Parietal lobe (tissue), 2 donors: ENCODE data around the gene NUP205. TPM values are rescaled to one million over a fixed set of nuclear protein-coding genes. Genes with fewer than 3 reads are reported as not detected.

Experiments used
- small RNA-seq: library from RNA; depleted of rRNA; stranded (forward); fragments of <200 nt; gene quantifications from one replicate; pipeline ENCODE3, GENCODE V24; 2014; ENCODE audit warnings: low replicate concordance
- total RNA-seq: library from RNA; depleted of rRNA; stranded (reverse); fragments of >200 nt; gene quantifications from one replicate; pipeline ENCODE4 v1.2.3, GENCODE V29; 2014

The NUP205 gene
- total RNA-seq = 68.2 TPM

GRCh38 chr7:135557455-135558336, at the start of gene NUP205:
TSS of gene NUP205 (plus strand) at chr7:135557917. CDS start at chr7:135557945, 28 bp downstream.

GRCh38 chr7:135509839-135510591, 47.7 kb upstream of the NUP205 start, which contains the start of gene CNOT4:
TSS of gene CNOT4 (minus strand) at chr7:135510102. CDS start at chr7:135438331, 71,771 bp downstream.

GRCh38 chr7:135662373-135663114, 104.8 kb downstream of the NUP205 start, which contains the start of gene STMP1:
TSS of gene STMP1 (plus strand) at chr7:135662514.

Small RNA genes within 50 kb of the gene (small RNA-seq; reads per million reads assigned to genes)
- not detected for gene RNU6-1154P

Other genes starting within 250 kb of the NUP205 start
- 39.8 TPM for gene CNOT4, start 47.8 kb upstream of the NUP205 start, total RNA-seq
- gene STMP1, start 104.6 kb downstream of the NUP205 start, total RNA-seq = 44.4 TPM
- 0.63 TPM for gene SLC13A4, start 170.3 kb downstream of the NUP205 start, total RNA-seq
- gene FAM180A, start 190.9 kb downstream of the NUP205 start, total RNA-seq = not detected